K562 (cell line): Measurements from ENCODE around the gene CCDC171. TPM values are rescaled to one million over a fixed set of nuclear protein-coding genes. Genes with fewer than 3 reads are reported as not detected.

Experiments
- KDM1A ChIP-seq, 2 experiments: fragments of 450-650 bp; IDR thresholded peaks; 2 replicates each; pipeline ENCODE4 v1.6.1; 2016; ENCODE audit warnings: mild to moderate bottlenecking in 2 of 2
- PATZ1 ChIP-seq: fragments of 250-450 bp; sonication (Bioruptor Pico); IDR thresholded peaks from 2 replicates; pipeline ENCODE4 v1.5.0; 2020; ENCODE audit warnings: mild to moderate bottlenecking, borderline replicate concordance
- PCBP1 ChIP-seq: fragments of 200-400 bp; formaldehyde crosslinking; IDR thresholded peaks from 2 replicates; pipeline ENCODE4 v1.6.1; 2018; ENCODE audit warnings: mild to moderate bottlenecking, low read depth, low read length; ENCODE audit not compliant: poor library complexity, severe bottlenecking
- SRSF1 ChIP-seq: fragments of 200-400 bp; formaldehyde crosslinking; IDR thresholded peaks from 2 replicates; pipeline ENCODE4 v1.6.1; 2017; ENCODE audit warnings: mild to moderate bottlenecking, low read depth, low read length, moderate library complexity
- THAP12 ChIP-seq: fragments of 250-450 bp; sonication (Bioruptor Pico); IDR thresholded peaks from 2 replicates; pipeline ENCODE4 v1.9.0; 2021; ENCODE audit warnings: mild to moderate bottlenecking, inconsistent platforms
- UBTF ChIP-seq, 2 experiments: IDR thresholded peaks; 2 replicates each; pipeline ENCODE4 v1.6.1; 2012; ENCODE audit warnings: improper control_type of control experiment in 2 of 2, low read depth in 2 of 2, low read length in 2 of 2, borderline replicate concordance in 1 of 2
- ZBTB40 ChIP-seq, 2 experiments: fragments of 450-650 bp in 1 of 2; sonication (generic) in 1 of 2; formaldehyde crosslinking in 1 of 2; IDR thresholded peaks; 2 replicates each; pipeline versions ENCODE4 v1.7.1 to v1.9.0; 2016 to 2022; ENCODE audit warnings: inconsistent platforms in 1 of 2, mild to moderate bottlenecking in 1 of 2, missing genetic modification reagents in 1 of 2
- ZFP30 ChIP-seq: fragments of 250-450 bp; sonication (Bioruptor Pico); IDR thresholded peaks from 2 replicates; pipeline ENCODE4 v1.8.0; 2022; ENCODE audit warnings: moderate library complexity, mild to moderate bottlenecking, inconsistent platforms, borderline replicate concordance
- ZNF24 ChIP-seq: fragments of 450-650 bp; IDR thresholded peaks from 2 replicates; pipeline ENCODE4 v1.6.1; 2016
- polyA plus RNA-seq, 8 experiments: library from polyadenylated mRNA; depleted of rRNA in 4 of 8; stranded (reverse) in 5 of 8; unstranded in 3 of 8; fragments of >200 nt; fragmentation: Nextera tagmentation in 2 of 8; fragmentation: Illumina TruSeq in 1 of 8; extraction: Ambion mirVana in 2 of 8; extraction: Trizol in 1 of 8; gene quantifications; 2 replicates each; pipeline versions ENCODE4 v1.2.1 to v1.2.3, GENCODE V29; 2011 to 2014; ENCODE audit warnings: inconsistent platforms in 1 of 8, missing spikeins in 1 of 8
- total RNA-seq, 7 experiments: library from RNA; depleted of rRNA in 6 of 7; stranded (reverse); fragments of >200 nt in 6 of 7; fragmentation: Illumina TruSeq in 2 of 7; extraction: Trizol in 2 of 7; gene quantifications; 2 replicates each; pipeline versions ENCODE4 v1.2.1 to v1.2.3, GENCODE V29; 2011 to 2021; ENCODE audit warnings: low replicate concordance in 1 of 7

The CCDC171 gene
- total and polyA plus RNA-seq, 9 of the 15 experiments (the other 6 are each of a cell fraction or from before 2014, with no cell fraction given), result 0.08 to 3.8 (median 0.27) TPM

- TF ChIP-seq ZBTB40 (IDR thresholded peaks at IDR 0.05) (peak; percentile 25; the same call in 1 of the 2 replicates), ZBTB40 (CRISPR knock-in tag; IDR thresholded peaks at IDR 0.05) (no peak), KDM1A (IDR thresholded peaks at IDR 0.05) (no peak), SRSF1 (no peak), UBTF (IDR thresholded peaks at IDR 0.05; ENCODE audit: borderline replicate concordance in 1 of 2, low read depth in 2 of 2, low read length in 2 of 2) (peak in 1 of 2 experiments; percentile 42; a peak in 1 of 4 replicates), PATZ1 (CRISPR knock-in tag) (no peak), THAP12 (CRISPR knock-in tag) (no peak), ZNF24 (no peak), PCBP1 (no peak), ZFP30 (CRISPR knock-in tag) (no peak)
Observed at GRCh38 chr9:15509931-15510788, 42.7 kb upstream of the CCDC171 start (continued).
